DMS114 treated with DMSO at 0.1 percent for 48 hours (cell line): ENCODE results near the gene PATL1.
"Not testable (repeated sequence)": the region's sequence is repeated elsewhere in the genome, so short reads cannot be mapped to it uniquely, and the experiment has no call there.

Source experiments
- DNase-seq: peaks from one replicate; lab custom pipeline; 2025; ENCODE audit not compliant: unreplicated experiment; lab: John Stamatoyannopoulos, UW

The PATL1 gene

GRCh38 chr11:59668950-59669610 is at the start of gene PATL1:
TSS of gene PATL1 (minus strand) at chr11:59669037. CDS start at chr11:59668895, 142 bp downstream.
- DNase-seq, result peak; percentile 84

- DNase-seq, result no peak
Measured at GRCh38 chr11:59716051-59716450, 47.2 kb upstream of the PATL1 start.

- no peak for DNase-seq
Measured at GRCh38 chr11:59713745-59714144, 44.9 kb upstream of the PATL1 start, which contains the start of gene OR10V1. TSS of gene OR10V1 (minus strand) at chr11:59713845. CDS start at chr11:59713845, 0 bp downstream.

GRCh38 chr11:59710136-59710847 is 41.5 kb upstream of the PATL1 start:
- DNase-seq, result no peak

GRCh38 chr11:59708537-59708936 is 39.7 kb upstream of the PATL1 start:
- DNase-seq, result no peak

- DNase-seq, result no peak
Measured at GRCh38 chr11:59707371-59707770, 38.5 kb upstream of the PATL1 start.

- DNase-seq, result no peak
Measured at GRCh38 chr11:59706518-59707285, 37.9 kb upstream of the PATL1 start.

- DNase-seq, result no peak
Measured at GRCh38 chr11:59705294-59705693, 36.5 kb upstream of the PATL1 start.

GRCh38 chr11:59703515-59703914 is 34.7 kb upstream of the PATL1 start:
- DNase-seq, result not testable (repeated sequence)

- DNase-seq, result not testable (repeated sequence)
Measured at GRCh38 chr11:59700157-59700556, 31.3 kb upstream of the PATL1 start.

GRCh38 chr11:59698506-59698905 is 29.7 kb upstream of the PATL1 start:
- DNase-seq, result no peak

- DNase-seq, result no peak
Measured at GRCh38 chr11:59692915-59693314, 24.1 kb upstream of the PATL1 start.

GRCh38 chr11:59691156-59691555 is 22.3 kb upstream of the PATL1 start:
- no peak for DNase-seq

GRCh38 chr11:59689015-59689414 is 20.2 kb upstream of the PATL1 start:
- DNase-seq, result no peak

GRCh38 chr11:59681260-59681725 is 12.5 kb upstream of the PATL1 start:
- not testable (repeated sequence) for DNase-seq

- DNase-seq, result peak; percentile 40
Measured at GRCh38 chr11:59680287-59681154, 11.7 kb upstream of the PATL1 start.

GRCh38 chr11:59679347-59679746 is 10.5 kb upstream of the PATL1 start:
- DNase-seq, result no peak

GRCh38 chr11:59678813-59679165 is 10.0 kb upstream of the PATL1 start:
- DNase-seq, result no peak

GRCh38 chr11:59678118-59678812 is 9.4 kb upstream of the PATL1 start:
- no peak for DNase-seq

- DNase-seq, result no peak
Measured at GRCh38 chr11:59676205-59676604, 7.4 kb upstream of the PATL1 start.
